ENCODE results near the gene RACGAP1. TPM values are rescaled to one million over a fixed set of nuclear protein-coding genes. Genes with fewer than 3 reads are reported as not detected.
"Not testable (repeated sequence)": the region's sequence is repeated elsewhere in the genome, so short reads cannot be mapped to it uniquely, and the experiment has no call there.

RACGAP1 gene
- total and polyA plus RNA-seq, 2 experiments from 2014 or later, result 19.0 to 52.8 TPM

DNA sequence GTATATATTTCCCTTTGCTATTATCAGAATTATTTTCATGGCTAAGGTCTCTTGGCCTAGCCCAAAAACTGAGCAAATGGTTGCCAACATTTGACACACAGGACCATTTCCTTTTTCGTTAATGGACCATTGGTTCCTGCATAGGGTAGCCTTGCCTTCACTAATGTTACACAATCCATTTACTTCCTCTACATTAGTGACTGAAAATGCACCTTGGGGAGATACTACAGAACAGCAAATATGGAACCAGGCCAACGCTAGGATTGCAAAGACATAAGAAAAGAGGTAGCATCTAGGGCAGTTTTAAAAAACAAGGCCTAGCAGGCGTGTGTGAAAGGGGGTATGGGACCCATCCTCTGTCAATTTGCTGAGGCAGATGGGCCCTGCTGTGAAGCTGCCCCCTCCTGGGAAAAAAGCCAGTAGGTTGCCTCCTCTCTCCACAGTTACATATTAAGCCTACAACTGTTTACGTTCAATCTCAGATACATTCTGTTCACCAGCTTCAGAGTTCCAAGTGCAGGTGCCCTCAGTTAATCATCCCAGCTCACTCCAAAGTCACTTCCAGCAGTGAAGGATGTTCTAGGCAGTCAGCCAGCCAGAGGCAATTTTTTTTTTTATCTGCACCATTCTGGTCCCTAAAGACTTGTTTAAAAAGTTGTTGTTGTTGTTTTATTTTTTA lies 37.5 kb downstream of the RACGAP1 start (continued):
- no peak for TF ChIP-seq ZNF462 (CRISPR knock-in tag; IDR thresholded peaks at IDR 0.05)
- TF ChIP-seq EZH2phosphoT487 (IDR thresholded peaks at IDR 0.05; ENCODE audit: unreplicated experiment), result no peak
- no peak for TF ChIP-seq CREB1 (CRISPR knock-in tag; IDR thresholded peaks at IDR 0.05; ENCODE audit: low read depth)

DNA sequence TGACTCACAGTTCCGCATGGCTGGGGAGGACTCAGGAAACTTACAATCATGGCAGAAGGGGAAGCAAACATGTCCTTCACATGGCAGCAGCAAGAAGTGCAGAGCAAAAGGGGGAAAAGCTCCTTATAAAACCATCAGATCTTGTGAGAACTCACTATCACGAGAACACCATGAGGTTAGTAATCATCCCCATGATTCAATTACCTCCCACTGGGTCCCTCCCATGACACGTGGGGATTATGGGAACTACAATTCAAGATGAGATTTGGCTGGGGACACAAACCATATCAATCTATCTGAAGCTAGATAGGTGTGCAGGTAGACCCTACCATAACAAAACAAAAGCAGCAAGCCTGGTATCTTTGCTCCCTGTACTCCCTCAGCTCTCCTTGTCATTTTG lies 38.8 kb downstream of the RACGAP1 start:
- H3K79me2 ChIP-seq (replicated peaks; ENCODE audit: insufficient read depth); H3K27me3 ChIP-seq (ENCODE audit: insufficient read depth); H4K20me1 ChIP-seq (replicated peaks; ENCODE audit: insufficient read depth); H3F3A ChIP-seq (replicated peaks; ENCODE audit: low read depth); H3K27me3 Mint-ChIP-seq (ENCODE audit: insufficient read depth, low read depth, poor library complexity); H2AFZ ChIP-seq; H3K9me2 ChIP-seq (ENCODE audit: insufficient read depth); H3K4me3 ChIP-seq; H3K9me3 Mint-ChIP-seq; ATAC-seq; H3K4me1 ChIP-seq (ENCODE audit: insufficient read depth); DNase-seq (ENCODE audit: low spot score); H3K4me3 Mint-ChIP-seq; H3K27ac ChIP-seq (ENCODE audit: low read depth); H3K4me2 ChIP-seq; H3K27ac Mint-ChIP-seq: not testable (repeated sequence)
- peaks cover 19% of the 10 kb centered on the region; the same call in 1 of the 2 replicates for H3K36me3 ChIP-seq (ENCODE audit: insufficient read depth)
- Mint-ChIP-seq H3K4me1 (peaks cover 22% of the 10 kb centered on the region), H3K36me3 (ENCODE audit: low read depth) (peaks cover 24% of the 10 kb centered on the region)

GRCh38 chr12:49985981-49986380 lies 39.3 kb downstream of the RACGAP1 start:
- Mint-ChIP-seq H3K27ac (no peak overlapping the region), H3K4me3 (no peak overlapping the region), H3K27me3 (ENCODE audit: insufficient read depth, low read depth, poor library complexity) (no peaks in the 10 kb centered on the region), H3K36me3 (ENCODE audit: low read depth) (peaks cover 23% of the 10 kb centered on the region), H3K4me1 (peaks cover 22% of the 10 kb centered on the region), H3K9me3 (no peaks in the 10 kb centered on the region)
- H3K27me3 ChIP-seq (ENCODE audit: insufficient read depth), result no peaks in the 10 kb centered on the region
- no peaks in the 10 kb centered on the region for H3K79me2 ChIP-seq (replicated peaks; ENCODE audit: insufficient read depth)
- H2AFZ ChIP-seq, result no peak overlapping the region
- H3K9me2 ChIP-seq (ENCODE audit: insufficient read depth), result no peaks in the 10 kb centered on the region
- peaks cover 18% of the 10 kb centered on the region; the same call in 1 of the 2 replicates for H3K36me3 ChIP-seq (ENCODE audit: insufficient read depth)
- no peaks in the 10 kb centered on the region; the same call in 1 of the 2 replicates for H3F3A ChIP-seq (replicated peaks; ENCODE audit: low read depth)
- H3K4me2 ChIP-seq, result no peak overlapping the region
- H3K27ac ChIP-seq (ENCODE audit: low read depth), result no peak overlapping the region
- DNase-seq (ENCODE audit: low spot score), result no peak
- no peak overlapping the region for H3K4me3 ChIP-seq
- no peak for ATAC-seq
- peaks cover 9% of the 10 kb centered on the region; the same call in 1 of the 2 replicates for H3K4me1 ChIP-seq (ENCODE audit: insufficient read depth)
- H4K20me1 ChIP-seq (replicated peaks; ENCODE audit: insufficient read depth), result peaks cover 4% of the 10 kb centered on the region
- no peak for TF ChIP-seq ZNF462 (CRISPR knock-in tag; IDR thresholded peaks at IDR 0.05)
- no peak for TF ChIP-seq JUNB (IDR thresholded peaks at IDR 0.05; ENCODE audit: unreplicated experiment)

Measured in GM23338 (cell line).